ENCODE results near the gene TBL2.

TBL2 gene, protein sequence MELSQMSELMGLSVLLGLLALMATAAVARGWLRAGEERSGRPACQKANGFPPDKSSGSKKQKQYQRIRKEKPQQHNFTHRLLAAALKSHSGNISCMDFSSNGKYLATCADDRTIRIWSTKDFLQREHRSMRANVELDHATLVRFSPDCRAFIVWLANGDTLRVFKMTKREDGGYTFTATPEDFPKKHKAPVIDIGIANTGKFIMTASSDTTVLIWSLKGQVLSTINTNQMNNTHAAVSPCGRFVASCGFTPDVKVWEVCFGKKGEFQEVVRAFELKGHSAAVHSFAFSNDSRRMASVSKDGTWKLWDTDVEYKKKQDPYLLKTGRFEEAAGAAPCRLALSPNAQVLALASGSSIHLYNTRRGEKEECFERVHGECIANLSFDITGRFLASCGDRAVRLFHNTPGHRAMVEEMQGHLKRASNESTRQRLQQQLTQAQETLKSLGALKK

DNA sequence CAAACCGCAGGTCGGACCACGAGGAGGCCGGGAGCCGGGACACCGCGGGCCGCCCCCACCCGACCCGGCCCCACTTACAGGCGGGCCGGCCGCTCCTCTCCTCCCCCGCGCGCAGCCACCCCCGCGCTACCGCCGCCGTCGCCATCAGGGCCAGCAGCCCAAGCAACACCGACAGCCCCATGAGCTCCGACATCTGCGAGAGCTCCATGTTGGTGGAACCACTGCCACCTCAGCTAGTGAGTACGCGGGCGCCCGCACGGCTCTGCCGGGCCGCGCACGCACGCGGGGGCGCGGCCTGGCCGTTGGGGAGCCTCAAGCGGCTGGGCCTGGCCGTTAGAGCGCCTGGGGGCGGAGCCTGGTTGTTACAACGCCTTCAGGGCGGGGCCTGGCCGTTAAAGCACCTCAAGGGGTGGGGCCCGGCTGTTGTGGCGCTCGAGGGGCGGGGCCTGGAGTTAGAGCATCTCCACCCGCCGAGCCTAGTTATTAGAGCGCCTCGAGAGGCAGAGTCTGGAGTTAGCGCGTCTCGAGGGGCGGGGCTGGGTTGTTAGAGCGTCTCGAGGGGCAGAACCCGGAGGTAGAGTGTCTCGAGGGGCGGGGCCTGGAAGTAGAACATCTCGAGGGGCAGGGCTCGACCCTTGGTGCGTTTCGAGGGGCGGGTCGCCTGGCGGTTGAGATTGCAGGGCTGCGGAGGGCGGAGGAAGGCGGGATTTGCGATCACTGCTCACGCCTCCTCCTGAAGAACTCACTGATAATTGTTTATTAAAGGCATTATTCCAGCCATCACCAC, at the start of gene TBL2:
Gene TBL2 (minus strand): TSS at position 238 of the 787 bp plus-strand sequence. CDS start 30 bp downstream, at position 208.
- H3K9ac ChIP-seq (ENCODE audit: insufficient read length, low read depth): peak within 1 kb of the TSS; percentile 90
- H3K4me1 ChIP-seq (ENCODE audit: insufficient read depth, insufficient read length): peaks cover 3% of the 10 kb centered on the region
- H3K9me3 ChIP-seq (ENCODE audit: insufficient read depth, low read length): no peaks in the 10 kb centered on the region
- no peaks in the 10 kb centered on the region for H3K27me3 ChIP-seq (ENCODE audit: insufficient read depth, insufficient read length)
- peak within 1 kb of the TSS; percentile 78 for H3K4me3 ChIP-seq (ENCODE audit: insufficient read length, low read depth)
- TF ChIP-seq ZNF274 (IDR thresholded peaks at IDR 0.05; ENCODE audit: low read depth, low read length): no peak
- no peak for TF ChIP-seq SUZ12 (IDR thresholded peaks at IDR 0.05; ENCODE audit: extremely low read depth, insufficient read depth, insufficient read length)
- no peak for TF ChIP-seq YY1 (IDR thresholded peaks at IDR 0.05; ENCODE audit: insufficient read depth, insufficient read length)
- peak; percentile 98 for DNase-seq (ENCODE audit: low read depth, low spot score)
- peaks cover 25% of the 10 kb centered on the region for H3K36me3 ChIP-seq (ENCODE audit: insufficient read depth, insufficient read length, low read length)

DNA sequence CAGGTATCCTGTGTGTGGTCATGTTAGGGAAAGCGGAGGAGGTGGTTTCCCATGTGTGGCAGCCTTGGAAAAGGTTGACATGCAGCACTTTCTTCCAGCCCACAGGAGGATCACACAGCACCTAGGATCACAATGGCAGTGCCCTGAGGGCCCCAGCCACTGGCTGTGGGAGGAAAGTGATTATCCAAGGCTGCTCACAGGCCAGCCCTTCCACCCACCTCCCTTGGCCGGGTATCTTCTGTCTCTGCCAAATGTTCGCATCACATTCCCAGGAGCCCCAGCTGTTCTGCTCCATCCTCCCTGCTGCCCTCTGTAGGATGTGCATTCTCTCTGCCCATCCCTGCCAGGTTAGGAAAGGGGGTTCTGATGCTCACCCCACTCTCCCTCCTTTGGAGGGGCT, 48.4 kb upstream of the TBL2 start:
- Histone ChIP-seq H3K36me3 (ENCODE audit: insufficient read depth, insufficient read length, low read length) (no peaks in the 10 kb centered on the region), H3K9ac (ENCODE audit: insufficient read length, low read depth) (no peak overlapping the region), H3K27me3 (ENCODE audit: insufficient read depth, insufficient read length) (peaks cover 11% of the 10 kb centered on the region), H3K4me3 (ENCODE audit: insufficient read length, low read depth) (no peak overlapping the region), H3K9me3 (ENCODE audit: insufficient read depth, low read length) (no peaks in the 10 kb centered on the region), H3K4me1 (ENCODE audit: insufficient read depth, insufficient read length) (peaks cover 1% of the 10 kb centered on the region)
- no peak for TF ChIP-seq SUZ12 (IDR thresholded peaks at IDR 0.05; ENCODE audit: extremely low read depth, insufficient read depth, insufficient read length)
- no peak for TF ChIP-seq YY1 (IDR thresholded peaks at IDR 0.05; ENCODE audit: insufficient read depth, insufficient read length)
- no peak for TF ChIP-seq ZNF274 (IDR thresholded peaks at IDR 0.05; ENCODE audit: low read depth, low read length)
- no peak for DNase-seq (ENCODE audit: low read depth, low spot score)

DNA sequence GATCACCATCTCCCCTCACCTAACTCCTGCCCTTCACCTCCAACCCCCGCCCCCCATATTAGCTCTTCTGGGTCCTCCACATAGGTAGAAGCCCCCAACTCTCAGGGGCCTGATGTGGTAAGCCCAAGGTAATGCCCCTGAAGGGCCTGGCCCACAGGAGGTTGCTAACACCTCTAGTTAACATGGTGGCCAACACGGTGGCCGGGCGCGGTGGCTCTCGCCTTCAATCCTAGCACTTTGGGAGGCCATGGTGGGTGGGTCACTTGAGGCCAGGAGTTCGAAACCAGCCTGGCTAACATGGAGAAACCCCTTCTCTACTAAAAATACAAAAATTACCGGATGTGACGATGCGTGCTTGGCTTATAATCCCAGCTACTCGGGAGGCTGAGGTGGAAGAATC, 46.9 kb upstream of the TBL2 start:
- no peak for TF ChIP-seq ZNF274 (IDR thresholded peaks at IDR 0.05; ENCODE audit: low read depth, low read length)
- TF ChIP-seq SUZ12 (IDR thresholded peaks at IDR 0.05; ENCODE audit: extremely low read depth, insufficient read depth, insufficient read length): no peak
- TF ChIP-seq YY1 (IDR thresholded peaks at IDR 0.05; ENCODE audit: insufficient read depth, insufficient read length): no peak
- H3K9me3 ChIP-seq (ENCODE audit: insufficient read depth, low read length): no peaks in the 10 kb centered on the region
- H3K27me3 ChIP-seq (ENCODE audit: insufficient read depth, insufficient read length): peaks cover 11% of the 10 kb centered on the region

DNA sequence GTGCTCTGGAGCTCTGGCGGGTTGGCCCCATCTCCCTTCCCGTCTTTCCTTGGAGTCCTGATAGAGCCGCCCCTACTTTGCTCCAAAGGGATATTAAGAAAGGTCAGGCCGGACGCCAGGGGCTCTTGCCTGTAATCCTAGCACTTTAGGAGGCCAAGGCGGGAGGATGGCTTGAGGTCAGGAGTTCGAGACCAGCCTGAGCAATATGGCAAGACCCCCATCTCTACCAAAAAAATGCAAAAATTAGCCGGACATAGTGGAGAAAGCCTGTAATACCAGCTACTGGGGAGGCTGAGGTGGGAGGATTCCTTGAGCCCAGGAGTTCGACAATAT, 46.3 kb upstream of the TBL2 start:
- H3K4me3 ChIP-seq (ENCODE audit: insufficient read length, low read depth): no peak overlapping the region
- TF ChIP-seq SUZ12 (IDR thresholded peaks at IDR 0.05; ENCODE audit: extremely low read depth, insufficient read depth, insufficient read length): no peak
- TF ChIP-seq YY1 (IDR thresholded peaks at IDR 0.05; ENCODE audit: insufficient read depth, insufficient read length): no peak
- no peak for TF ChIP-seq ZNF274 (IDR thresholded peaks at IDR 0.05; ENCODE audit: low read depth, low read length)
- DNase-seq (ENCODE audit: low read depth, low spot score): no peak

More for the DNA sequence above, 46.9 kb upstream of the TBL2 start:
- Histone ChIP-seq H3K4me3 (ENCODE audit: insufficient read length, low read depth) (no peak overlapping the region), H3K36me3 (ENCODE audit: insufficient read depth, insufficient read length, low read length) (no peaks in the 10 kb centered on the region), H3K9ac (ENCODE audit: insufficient read length, low read depth) (no peak overlapping the region), H3K4me1 (ENCODE audit: insufficient read depth, insufficient read length) (peaks cover 1% of the 10 kb centered on the region)
- DNase-seq (ENCODE audit: low read depth, low spot score): no peak

DNA sequence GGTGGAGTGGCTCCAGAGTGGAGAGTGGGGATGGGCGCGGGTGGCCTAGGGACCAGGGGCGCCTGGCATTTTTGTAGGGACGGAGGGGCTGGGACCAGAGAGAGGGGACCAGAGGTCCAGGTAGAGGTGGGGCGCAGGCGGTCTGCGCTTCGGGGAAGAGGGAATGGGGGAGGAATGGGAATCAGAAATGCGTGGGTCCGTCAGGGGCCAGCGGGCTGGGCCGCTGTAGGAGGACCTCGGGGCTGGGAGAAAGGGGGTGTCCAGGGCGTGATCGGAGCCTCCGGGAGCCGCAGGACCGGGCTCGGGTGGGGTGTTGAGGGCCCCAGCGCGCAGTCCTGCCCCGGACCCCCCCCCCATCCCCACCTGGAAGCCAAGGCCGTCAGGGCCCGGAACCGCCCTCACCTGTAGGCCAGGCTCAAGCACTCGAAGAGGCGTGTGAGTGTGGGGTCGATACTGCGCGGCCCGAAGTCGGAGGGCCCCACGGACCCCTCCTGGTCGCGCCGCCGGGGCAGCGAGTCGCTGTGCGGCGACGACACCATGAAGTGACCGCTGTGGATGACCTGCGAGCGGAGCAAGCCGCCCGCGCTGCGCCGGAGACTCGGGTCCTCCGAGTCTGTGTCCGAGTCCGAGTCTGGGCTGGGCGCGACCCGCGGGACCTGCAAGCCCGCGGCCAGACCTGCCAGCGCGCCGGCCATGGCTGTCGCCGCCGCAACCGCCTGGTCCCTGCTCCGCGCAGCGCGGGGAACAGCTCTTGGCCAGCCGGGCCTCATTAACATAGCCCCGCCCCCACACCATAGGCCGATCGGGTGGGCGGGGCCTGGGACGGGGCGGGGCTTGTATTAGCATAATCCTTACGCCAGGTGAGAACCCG, 45.7 kb upstream of the TBL2 start, which contains the start of gene MLXIPL:
Gene MLXIPL (minus strand): TSS at position 725 of the 871 bp plus-strand sequence. CDS start 30 bp downstream, at position 695.
- peak within 1 kb of the TSS; percentile 81 for H3K4me3 ChIP-seq (ENCODE audit: insufficient read length, low read depth)
- peak; percentile 82 for DNase-seq (ENCODE audit: low read depth, low spot score)
- H3K27me3 ChIP-seq (ENCODE audit: insufficient read depth, insufficient read length): peaks cover 11% of the 10 kb centered on the region
- peak within 1 kb of the TSS; percentile 93 for H3K9ac ChIP-seq (ENCODE audit: insufficient read length, low read depth)
- TF ChIP-seq YY1 (IDR thresholded peaks at IDR 0.05; ENCODE audit: insufficient read depth, insufficient read length) (no peak), SUZ12 (IDR thresholded peaks at IDR 0.05; ENCODE audit: extremely low read depth, insufficient read depth, insufficient read length) (no peak)
- H3K4me1 ChIP-seq (ENCODE audit: insufficient read depth, insufficient read length): peaks cover 1% of the 10 kb centered on the region
- H3K9me3 ChIP-seq (ENCODE audit: insufficient read depth, low read length): no peaks in the 10 kb centered on the region
- H3K36me3 ChIP-seq (ENCODE audit: insufficient read depth, insufficient read length, low read length): no peaks in the 10 kb centered on the region

More for the DNA sequence above, 46.3 kb upstream of the TBL2 start:
- H3K9ac ChIP-seq (ENCODE audit: insufficient read length, low read depth): no peak overlapping the region
- no peaks in the 10 kb centered on the region for H3K36me3 ChIP-seq (ENCODE audit: insufficient read depth, insufficient read length, low read length)
- peaks cover 11% of the 10 kb centered on the region for H3K27me3 ChIP-seq (ENCODE audit: insufficient read depth, insufficient read length)
- H3K4me1 ChIP-seq (ENCODE audit: insufficient read depth, insufficient read length): peaks cover 1% of the 10 kb centered on the region
- no peaks in the 10 kb centered on the region for H3K9me3 ChIP-seq (ENCODE audit: insufficient read depth, low read length)

DNA sequence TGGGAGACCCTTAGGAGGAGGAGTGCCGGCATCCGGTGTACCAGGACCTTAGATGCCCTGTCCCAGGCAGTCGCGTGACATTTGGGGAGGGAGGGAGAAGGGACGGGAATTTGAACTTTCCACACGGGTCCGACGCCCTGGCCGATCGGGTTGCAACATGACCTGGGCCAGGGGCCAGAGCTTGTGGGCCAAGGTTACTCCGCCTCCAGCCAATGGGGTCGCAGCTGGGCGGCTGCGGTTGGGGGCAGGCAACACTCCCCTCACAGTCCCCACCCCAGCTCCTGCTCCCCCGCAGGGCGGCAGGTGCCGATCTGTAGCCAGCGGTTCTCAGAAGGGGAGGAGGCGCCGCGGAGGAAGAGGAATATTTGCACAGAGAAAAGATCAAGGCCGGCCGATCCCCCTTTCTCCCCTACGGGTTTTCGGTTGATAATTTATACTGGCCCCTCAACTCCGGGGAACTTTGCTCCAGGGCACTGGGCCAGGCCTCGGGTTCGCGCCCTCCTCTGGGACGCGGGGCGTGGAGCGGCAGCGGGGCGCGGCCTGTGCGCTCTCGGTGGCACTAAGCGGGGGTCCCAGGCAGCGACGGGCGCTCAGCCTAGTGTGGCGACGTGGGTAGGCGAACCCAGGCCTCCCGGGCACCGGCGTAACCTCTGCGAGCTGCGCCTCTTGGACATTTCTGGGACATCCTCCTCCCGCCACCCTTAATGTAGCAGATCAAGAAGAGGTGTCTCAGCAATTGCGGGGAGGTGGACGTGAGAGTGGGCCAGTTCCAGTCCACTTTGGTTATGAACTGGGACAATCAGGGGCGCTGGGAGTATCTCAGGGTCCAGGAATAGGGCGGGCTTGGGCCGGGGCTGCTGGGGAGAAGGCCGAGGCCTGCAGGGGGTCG, 44.8 kb upstream of the TBL2 start:
- no peak for DNase-seq (ENCODE audit: low read depth, low spot score)
- H3K9ac ChIP-seq (ENCODE audit: insufficient read length, low read depth): peak overlapping the region; percentile 93
- no peak for TF ChIP-seq YY1 (IDR thresholded peaks at IDR 0.05; ENCODE audit: insufficient read depth, insufficient read length)
- no peak for TF ChIP-seq SUZ12 (IDR thresholded peaks at IDR 0.05; ENCODE audit: extremely low read depth, insufficient read depth, insufficient read length)
- no peak for TF ChIP-seq ZNF274 (IDR thresholded peaks at IDR 0.05; ENCODE audit: low read depth, low read length)
- peaks cover 1% of the 10 kb centered on the region for H3K4me1 ChIP-seq (ENCODE audit: insufficient read depth, insufficient read length)
- peak overlapping the region; percentile 81 for H3K4me3 ChIP-seq (ENCODE audit: insufficient read length, low read depth)
- H3K36me3 ChIP-seq (ENCODE audit: insufficient read depth, insufficient read length, low read length): no peaks in the 10 kb centered on the region
- H3K27me3 ChIP-seq (ENCODE audit: insufficient read depth, insufficient read length): peaks cover 11% of the 10 kb centered on the region
- H3K9me3 ChIP-seq (ENCODE audit: insufficient read depth, low read length): no peaks in the 10 kb centered on the region
